Renal cortical epithelial cell (primary cell): Measurements from ENCODE around the gene UROC1. TPM values are rescaled to one million over a fixed set of nuclear protein-coding genes. Genes with fewer than 3 reads are reported as not detected.

ENCODE experiments used
- DNase-seq: peaks from one replicate; pipeline ENCODE4 v3.0.0-alpha.2; 2011; ENCODE audit warnings: low read depth
- total RNA-seq: library from RNA; depleted of rRNA; stranded (reverse); fragments of >200 nt; gene quantifications from 2 replicates; pipeline ENCODE4 v1.2.3, GENCODE V29; 2014

Gene UROC1
- not detected in 2 replicates for total RNA-seq

- no peak for DNase-seq
Measured at GRCh38 chr3:126517291-126517951, at the start of gene UROC1. Gene UROC1 (minus strand): TSS chr3:126517773. CDS start chr3:126517719, 54 bp downstream.

GRCh38 chr3:126562737-126563276 lies 45.2 kb upstream of the UROC1 start:
- no peak for DNase-seq

DNA sequence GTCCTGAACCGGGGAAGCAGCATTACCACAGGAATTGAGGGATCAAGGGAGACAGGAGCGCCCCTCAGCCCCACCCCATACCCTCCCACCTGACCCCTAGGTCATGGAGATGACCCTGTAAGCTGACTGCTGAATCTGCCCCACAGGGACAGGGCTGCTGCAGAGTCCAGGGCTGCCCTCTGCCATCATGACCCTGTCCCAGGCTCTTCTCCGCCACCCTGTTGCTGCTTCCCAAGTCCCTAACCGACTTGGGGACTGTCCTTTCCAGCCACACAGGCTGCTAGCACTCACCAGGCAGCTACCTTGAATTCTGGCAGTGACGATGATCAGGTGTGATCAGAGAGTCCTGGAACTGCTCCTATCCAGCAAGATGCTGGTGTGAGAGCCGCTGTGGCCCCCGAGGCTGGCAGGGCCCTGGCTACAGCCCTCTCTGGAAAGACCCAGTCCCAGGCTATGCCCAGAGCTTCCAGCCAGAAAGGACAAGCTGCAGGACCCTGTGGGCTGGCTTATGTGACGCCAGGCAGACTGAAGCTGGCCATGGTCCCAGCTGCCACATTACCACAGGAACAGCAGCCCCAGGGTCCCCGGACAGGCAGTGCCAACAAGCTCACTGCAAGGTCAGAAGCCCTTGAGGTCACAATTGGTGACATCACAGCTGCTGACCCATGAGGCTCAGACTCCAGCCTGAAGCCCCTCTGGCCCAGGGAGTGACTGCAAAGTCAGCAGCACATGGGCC lies 40.9 kb upstream of the UROC1 start, which contains the start of gene C3orf22:
Gene C3orf22 (minus strand): TSS at position 597 of the 736 bp plus-strand sequence. CDS start 5,542 bp downstream, outside the sequence.
- DNase-seq: no peak

DNA sequence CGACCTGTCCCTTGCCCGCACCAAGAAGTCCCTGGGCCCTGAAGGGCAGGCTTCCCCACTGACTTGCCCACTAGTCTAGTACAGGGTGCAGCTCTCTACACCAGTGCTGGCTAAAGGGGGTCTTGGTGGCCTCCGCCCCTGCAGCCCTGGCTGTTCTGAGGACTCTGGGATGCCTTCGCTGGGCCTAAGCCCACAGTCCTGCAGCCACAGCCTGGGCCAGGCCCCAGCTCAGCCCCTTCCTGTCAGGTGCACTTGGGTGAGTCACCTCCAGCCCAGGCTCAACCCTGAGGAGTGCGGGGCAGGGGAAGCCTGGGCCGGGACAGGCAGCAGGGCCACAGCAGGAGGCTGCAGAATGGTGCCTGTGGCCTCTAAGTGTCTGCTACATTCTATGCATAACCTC lies 40.2 kb upstream of the UROC1 start:
- no peak for DNase-seq

DNA sequence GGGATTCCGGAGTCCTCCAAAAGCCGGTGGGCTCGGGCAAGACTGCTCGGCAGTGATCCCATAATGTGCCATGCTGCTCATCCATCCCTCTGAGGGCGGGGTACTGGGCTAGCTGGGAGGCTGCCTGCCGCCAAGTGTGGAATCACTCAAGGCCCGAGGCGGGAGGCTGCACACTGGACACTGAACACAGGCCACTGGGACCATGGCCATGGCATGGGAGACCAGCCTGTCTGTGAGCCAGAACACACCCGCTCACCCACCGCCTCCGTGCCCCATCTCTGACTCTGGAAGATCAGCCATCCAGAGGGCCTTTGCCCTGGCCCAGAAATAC lies 39.8 kb upstream of the UROC1 start:
- DNase-seq: no peak

DNA sequence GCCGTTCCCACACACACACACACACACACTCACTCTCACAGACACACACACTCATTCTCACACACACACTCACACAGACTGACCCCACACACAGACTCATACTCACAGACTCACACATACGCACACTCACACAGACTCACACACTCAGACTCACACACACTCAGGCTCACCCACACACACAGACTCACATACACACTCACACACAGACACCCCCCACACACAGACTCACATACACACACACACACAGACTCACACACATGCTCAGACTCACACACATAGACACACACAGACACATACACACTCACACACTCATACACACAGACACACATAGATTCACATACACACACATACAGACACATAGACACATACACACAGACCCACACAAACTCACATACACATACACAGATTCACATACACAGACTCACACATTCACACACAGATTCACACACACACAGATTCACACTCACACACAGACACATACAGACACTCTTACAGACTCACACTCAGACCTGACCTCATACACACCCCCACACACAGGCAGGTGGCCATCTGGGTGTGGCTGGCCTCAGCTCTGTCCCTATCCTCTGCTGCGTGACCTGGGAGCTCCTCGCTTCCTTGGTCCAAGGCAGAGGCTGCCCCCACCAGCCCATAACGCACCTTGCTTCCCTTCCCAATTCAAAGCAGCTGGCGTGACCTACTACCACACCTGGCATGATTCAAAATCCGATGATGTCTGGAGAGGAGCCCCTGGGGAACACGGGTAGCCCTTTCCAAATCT lies 39.3 kb upstream of the UROC1 start:
- DNase-seq: no peak

DNA sequence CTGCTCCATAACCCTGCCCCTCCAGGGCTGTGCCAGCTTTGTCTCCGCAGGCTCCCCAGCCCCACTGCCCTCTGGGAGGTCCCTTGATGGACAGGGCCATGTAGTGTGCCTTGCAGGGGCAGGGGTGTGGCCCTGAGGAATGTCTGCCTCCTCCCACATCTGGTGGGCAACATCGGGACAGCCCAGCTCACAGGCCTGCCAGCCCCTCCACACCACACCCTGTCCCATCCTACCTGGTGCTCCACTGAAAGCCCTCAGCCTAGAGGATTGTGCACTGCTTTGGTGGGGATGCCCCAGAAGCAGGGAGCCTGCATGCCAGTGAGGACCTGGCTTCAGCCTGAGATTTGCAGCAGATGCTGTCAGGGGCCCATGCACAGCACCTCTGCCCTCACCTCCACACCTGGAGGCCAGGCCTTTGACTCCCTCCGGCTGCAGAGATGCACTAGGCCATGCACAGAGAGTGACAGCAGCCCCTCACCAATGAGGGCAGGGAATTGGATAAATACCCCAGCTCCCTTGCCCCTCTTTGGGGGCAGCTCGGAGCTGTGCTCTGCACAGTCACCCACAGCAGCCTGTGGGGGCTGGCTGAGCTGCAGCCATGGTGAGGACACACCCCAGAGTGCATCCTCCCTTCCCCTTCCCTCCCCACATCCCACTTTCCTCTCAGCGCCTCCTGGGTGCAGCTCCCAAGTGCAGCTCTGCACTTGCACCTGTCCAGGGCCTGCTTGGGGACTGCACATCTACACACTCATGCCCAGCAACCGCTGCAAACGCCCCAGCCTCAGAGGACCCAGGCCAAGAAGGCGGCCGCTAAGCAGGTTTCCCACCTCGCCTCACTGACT lies 38.4 kb upstream of the UROC1 start:
- no peak for DNase-seq

- no peak for DNase-seq
Measured at GRCh38 chr3:126554560-126555525, 37.3 kb upstream of the UROC1 start.

DNA sequence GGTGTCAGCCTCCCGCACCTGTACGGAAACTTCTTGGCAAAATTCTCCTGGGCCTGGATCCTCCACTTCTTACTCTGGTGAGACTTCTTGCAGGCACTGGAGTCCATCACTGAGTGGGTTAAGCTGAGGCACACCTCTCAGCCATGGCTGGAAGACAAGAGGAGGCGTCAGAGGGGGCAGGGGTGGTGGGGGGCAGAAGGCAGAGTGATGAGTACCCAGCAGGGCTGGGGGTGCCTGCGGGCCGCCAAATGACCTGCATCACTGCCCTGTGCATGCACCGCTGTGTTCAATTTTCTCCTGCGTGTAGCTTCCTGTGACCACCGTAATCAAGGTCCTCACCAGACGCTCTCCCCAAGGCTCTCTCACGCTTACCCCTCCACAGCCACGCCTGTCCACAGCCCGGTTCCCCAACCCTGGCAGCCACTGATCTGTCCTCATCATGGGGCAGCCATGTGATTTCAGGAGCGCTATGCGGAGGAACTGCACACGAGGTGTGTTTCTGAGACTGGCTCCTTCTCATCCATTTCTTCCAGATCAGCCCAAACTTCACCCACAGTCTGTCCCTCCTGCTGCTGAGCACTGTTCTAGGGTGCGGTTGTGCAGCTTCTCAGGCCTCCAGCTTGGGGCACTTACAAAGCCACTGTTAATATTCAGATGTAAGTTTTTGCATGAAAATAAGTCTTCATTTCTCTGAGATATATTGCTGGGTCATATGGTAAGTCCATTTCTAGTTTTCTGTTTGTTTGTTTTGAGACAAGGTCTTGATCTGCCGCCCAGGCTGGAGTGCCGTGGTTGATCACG lies 35.9 kb upstream of the UROC1 start:
- DNase-seq: no peak

DNA sequence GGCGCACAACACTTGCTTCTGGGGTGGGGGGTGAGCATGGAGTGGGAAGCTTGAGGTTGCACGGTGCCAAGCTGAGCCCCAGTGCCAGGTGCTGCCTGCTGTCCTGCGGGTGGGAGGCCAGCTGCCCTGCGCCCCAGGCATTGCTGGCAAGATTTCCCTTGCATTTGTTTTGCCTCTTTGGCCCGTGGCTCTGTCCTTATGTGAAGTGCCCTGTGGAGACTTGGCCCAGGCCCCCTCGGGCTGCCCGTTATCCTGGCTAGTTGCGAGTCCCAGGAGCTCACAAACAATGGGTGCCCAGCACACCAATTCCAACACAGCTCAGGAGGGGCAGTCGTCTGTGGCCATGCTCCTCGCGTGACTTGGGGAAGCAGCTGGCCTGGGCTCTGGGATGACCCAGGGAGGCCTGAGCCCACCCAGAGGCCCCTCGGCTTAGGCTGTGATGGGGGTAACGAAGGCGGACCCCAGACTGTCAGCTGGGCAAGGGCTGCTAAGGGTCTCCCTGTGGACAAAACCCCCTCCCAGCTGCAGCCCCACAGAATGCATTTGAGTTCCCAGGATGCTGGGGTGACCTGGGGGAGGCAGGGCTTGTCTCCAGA lies 35.2 kb upstream of the UROC1 start:
- no peak for DNase-seq

DNA sequence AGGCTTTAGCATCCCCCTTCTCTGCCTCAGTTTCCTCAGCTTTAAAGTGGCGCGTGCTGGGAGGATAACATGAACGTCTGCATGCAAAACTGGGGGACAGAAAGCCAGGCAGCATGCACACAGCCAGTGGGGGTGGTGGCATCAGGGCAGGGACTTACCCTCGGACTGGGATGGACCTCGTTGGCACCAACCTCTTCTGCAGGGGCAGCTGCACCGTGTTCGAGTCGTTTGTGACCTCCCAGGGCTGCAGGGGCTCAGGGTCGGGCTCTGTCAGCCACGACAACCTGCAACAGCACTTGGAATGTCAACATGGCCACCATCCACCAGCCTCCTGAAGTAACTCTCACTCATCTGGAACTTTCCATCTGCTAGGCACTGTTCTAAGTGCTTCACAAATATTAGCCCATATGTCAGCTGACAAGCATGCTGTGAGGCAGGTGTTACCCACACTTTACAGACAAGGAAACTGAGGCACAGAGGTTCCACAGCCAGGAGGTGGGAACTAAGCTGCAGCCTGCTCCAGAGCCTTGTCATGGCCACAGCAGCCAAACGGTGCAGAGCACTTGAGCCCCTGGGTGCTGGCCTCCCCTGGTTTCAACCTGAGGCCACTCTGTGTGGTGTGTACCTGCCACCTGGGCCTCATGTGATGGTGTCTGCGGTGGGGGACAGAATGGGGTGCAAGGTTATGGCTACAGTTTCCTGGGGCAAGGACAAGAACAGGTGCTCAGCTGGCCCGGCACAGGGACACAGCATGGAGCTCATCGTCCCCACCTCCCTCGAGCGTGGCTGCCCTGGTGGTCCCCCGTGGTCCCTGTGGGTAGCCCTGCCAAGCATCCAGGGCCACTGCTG lies 34.5 kb upstream of the UROC1 start:
- no peak for DNase-seq

DNA sequence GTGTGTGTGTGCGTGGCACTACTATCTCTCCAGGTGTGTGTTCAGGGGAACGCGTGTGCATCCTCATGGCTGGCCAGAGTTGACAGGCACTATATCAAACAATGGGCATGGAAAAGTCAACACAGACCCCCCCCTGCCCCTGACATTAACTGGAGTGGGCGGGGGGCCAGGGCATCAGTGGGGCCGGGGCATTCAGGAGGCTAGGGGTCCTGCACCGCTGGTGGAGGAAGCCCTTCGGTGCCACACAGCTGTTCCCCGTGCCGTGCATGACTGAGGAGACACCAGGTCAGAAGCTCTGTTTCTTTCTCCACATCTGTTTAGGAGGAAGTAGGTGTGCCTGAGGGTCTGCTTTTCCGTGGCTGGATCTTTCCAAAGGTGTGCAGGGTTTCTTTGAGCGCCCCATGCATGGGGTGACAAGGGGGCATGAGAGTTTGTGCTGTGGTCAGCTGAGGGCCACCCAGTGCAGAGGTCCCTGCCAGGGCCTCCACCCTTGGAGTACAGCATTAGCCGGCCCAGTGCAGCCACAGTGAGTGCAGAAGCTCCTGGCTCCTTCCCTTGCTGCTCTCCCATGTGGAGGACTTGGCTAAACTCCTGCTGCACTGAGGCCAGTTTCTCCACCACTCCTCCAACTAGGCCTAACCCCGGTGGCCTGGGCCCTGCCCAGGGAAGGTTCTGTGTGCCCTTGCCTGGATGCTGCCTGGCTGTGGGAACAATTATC lies 33.7 kb upstream of the UROC1 start:
- DNase-seq: no peak

DNA sequence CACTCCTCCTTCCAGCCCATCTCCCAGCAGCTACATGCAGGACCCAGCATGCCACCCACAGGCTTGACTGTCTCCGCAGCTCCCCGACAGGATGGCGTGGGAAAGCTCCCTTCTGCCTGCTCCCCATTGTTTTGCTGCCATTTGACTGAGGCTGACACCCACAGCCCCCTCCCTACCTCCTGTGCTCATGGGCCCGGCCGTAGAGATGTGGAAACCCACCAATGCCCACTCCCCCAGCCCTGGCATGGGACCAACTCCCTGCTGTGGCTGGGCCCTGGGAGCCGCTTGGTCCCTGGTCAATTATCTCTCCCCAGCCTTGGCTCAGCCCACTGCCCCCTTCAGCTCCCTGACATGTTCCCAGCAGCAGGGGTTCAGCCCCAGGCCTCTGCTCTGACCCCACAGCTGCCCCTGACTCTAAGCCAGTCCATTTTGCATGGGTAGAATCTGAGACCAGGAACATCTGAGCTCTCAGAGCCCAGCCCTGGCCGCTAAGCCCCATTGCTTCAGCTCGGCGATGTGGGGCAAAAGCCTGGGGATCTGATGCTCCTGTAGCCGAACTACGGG lies 33.0 kb upstream of the UROC1 start:
- no peak for DNase-seq

DNA sequence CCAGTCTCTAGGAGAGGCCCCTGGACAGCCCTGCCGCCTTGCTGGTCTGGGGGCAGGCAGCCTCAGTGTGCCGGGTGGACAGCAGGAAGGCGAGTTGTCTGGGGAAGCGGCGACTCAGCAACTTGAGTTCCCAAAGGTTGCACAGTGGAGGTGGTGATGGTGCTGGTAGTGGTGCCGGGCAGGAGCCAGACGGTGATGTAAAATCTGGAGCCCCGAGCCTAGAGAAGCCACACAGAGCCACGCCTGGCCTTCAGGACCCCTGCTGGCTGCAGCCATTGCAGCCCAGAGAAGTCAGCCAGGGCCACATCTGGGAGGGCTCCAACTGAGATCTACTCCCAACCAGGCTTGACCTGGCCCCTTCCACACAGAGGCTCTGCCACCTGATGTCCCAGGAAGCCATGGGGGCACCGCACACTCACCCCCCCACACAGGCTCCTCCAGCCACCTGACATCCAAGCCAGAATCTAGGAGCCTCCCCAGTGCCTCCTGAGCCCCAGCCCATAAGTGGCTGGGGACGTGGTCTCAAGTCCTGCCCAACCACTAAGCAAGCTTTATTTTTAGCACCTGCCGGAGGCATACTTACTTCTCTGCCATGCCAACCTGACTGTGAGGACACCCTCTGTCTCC lies 32.4 kb upstream of the UROC1 start:
- DNase-seq: no peak

DNA sequence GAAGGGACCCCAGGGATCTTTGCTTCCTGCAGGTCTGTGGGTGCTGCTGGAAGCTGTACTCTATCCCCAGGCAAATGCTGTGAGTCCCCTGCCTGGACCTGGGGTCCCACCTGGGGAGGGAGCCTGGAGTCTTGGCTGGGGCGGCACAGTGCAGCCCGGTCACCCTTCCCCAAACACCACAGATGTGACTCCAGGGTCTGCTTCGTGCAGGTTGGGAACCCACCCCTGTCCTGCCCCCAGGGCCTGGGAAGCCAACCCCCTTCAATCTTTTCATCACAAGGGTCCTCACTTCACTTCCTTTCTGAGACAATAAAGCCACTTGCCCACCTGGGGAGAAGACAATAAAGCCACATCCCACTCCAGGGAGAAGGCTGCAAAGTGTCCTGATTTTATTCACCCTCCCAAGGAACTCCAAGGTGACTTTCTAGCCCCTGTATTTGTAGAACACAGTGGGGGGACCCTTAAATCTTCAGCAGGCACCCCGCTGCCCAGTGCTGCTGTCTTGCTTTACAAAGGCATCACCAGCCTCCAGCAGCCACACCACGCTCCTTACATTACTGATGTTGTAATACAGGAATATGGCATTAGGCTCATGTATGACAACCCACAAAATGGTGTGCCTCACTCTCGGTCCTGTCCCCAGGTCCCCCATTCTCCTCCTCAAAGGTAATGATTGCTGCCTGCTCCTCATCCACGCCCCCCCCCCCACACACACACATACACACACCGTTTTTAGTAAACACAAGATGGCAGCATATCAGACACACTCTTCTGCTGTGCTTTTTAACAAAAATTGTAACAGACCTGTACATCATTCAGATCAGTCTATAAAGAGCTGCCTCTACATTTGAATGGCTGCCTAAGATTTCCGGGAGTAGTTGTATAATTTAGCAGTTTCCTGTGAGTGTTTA lies 31.2 kb upstream of the UROC1 start:
- DNase-seq: no peak

GRCh38 chr3:126547721-126548120 lies 30.1 kb upstream of the UROC1 start:
- DNase-seq: no peak
